ENCODE measurements around the gene CAB39.

Gene CAB39

GRCh38 chr2:230758566-230759480 is 46.2 kb downstream of the CAB39 start:
- peak; percentile 37 for DNase-seq

DNA sequence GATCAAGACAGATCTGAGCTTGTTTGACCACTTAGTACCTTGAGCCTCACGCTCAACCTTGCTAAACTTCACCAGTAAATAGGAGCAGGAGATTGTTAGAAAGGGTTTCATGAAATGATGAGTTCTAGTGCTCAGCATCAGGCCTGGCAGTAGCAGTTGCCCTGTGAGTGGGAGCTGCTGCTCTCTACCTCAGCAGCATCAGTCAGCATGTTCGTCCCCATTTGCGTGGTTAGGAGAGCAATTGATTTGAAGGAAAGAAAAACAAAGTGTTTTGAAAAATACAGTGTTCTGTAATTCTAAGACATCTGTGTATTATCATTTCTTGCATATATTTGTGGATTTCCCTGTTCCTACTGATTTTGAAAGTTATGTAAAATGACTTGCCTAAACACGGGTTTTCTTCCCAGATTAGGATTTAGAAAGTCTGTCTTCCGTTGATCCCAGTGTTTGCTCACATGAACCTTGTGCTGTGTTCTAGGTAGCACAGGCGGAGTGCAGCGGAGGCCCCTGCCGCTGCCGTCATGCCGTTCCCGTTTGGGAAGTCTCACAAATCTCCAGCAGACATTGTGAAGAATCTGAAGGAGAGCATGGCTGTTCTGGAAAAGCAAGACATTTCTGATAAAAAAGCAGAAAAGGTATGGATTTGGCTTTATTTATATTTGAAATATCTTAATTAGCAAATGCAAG is 47.0 kb downstream of the CAB39 start:
- DNase-seq: no peak

- no peak for DNase-seq
Observed at GRCh38 chr2:230761704-230762103, 49.1 kb downstream of the CAB39 start.

DNA sequence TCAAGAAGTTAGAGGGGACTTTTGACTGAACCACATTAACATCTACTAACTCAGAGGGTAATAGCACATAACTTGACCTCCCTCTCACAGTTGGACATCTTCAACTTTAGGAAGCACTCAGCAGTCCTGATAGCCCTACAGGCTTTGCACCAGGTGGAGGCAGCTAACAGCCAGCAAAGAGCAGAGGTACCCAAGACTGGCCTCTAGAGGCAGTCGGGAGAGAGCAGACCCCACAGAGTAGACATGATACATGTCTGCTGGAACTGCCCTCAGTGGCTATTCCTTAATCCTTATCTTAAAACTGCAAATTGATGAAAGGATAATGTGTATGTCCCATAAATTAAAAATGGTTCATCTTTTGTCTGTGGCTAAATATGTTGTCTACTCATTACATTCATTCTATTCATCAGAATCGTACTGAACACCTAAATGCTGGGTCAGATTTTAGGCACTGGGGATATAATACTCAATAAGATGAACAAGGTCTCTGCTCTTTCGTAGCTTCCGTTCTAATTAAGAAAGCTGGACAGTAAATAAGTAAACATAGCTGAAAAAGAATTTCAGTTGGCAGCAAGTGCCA is 49.8 kb downstream of the CAB39 start:
- peak; percentile 43 for DNase-seq

DNA sequence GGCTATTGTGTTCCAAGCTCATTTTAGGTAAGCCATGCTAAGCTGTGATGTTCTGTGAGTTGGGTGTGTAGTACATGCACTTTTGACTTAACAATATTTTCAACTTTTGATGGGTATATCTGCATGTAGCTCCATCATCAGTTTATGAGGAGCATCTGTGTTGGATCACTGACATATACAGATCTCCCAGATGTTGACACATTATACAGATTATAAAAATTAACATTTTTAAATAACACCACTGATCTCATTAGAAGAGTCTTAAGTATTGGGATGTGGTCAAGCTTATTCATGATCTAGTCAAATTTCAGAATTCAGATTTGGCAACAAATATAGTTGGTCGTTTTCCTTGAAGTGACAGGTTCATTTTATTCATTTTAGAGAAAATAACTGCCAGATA is 51.7 kb downstream of the CAB39 start:
- no peak for DNase-seq

DNA sequence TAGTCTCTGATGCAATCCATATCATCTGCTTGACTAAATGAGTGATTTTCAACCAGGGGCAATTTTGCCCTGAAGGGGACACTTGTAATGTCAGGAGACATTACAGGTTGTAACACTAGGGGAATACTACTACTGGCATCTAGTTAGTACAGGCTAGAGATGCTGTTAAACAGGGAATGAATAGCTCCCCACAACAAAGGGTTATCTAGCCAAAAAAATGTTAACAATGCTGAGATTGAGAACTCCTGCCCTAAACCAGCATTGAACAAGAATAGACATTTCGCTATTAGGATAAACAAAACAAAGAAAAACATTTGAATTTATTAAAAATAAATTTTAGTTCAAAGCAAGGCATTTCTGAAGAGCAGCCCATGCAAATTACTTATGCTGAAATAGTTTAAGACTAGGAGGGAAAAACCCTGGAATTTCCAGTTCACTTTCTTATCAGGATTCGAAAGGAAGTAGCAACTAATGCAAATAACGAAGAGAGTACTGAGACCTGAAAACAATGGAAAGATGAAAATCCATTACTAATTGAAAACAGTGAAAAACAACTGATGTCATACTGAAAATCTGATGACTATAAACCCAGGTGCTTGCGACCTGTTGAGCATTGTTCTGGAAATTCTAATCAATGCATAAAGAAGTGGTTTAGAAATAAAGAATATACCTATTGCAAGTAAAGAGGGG is 53.1 kb downstream of the CAB39 start:
- DNase-seq: no peak

GRCh38 chr2:230767862-230768388 is 55.3 kb downstream of the CAB39 start:
- DNase-seq: no peak

GRCh38 chr2:230770804-230771203 is 58.2 kb downstream of the CAB39 start:
- DNase-seq: no peak

DNA sequence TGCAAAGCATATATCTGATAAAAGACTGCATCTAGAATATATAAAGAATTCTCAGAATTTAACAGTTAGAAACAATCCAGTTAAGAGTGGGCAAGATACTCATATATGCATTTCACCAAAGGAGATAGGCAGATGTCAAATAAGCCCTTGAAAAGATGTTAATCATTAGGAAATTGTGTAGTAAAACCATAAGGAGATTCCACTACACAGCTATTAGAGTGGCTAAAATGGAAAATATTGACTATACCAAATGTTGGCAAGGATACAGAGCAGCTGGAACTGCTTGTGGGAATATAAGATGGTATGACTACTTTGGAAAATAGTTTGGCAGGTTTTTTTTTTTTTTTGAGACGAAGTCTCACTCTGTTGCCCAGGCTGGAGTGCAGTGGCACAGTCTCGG is 59.5 kb downstream of the CAB39 start:
- no peak for DNase-seq

DNA sequence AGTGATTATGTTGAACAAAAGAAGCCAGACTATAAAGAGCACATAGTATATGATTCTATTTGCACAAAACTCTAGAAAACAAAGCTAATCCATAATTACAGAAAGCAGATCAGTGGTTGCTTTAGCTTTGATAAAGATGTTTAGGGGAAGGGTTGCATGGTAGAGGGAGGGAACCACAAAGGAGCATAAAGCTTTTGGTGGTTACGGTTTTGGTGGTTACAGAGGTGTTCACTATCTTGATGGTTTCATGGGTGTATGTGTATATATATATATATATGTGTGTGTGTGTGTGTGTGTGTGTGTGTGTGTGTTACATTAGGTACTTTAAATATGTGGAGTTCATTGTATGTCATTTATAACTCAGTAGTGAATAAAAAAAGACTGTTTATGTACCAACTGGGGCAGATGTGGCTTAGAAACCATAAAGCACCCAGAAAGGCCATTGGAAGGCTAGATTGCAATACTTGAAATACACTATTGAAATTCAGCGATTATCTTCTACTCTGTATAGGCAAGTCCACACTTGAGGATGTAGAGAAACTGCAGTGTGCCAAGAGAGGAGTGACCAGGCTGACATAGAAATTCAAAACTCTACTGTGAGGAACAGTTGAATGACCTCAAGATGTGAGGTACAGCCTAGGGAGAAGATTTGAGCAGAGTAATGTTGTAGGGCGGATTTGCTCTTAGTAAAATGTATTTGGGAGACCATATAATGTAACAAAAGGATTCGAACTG is 60.6 kb downstream of the CAB39 start:
- peak; percentile 51 for DNase-seq

- no peak for DNase-seq
Observed at GRCh38 chr2:230774348-230774951, 61.8 kb downstream of the CAB39 start.

- DNase-seq: no peak
Observed at GRCh38 chr2:230775737-230776136, 63.1 kb downstream of the CAB39 start.

DNA sequence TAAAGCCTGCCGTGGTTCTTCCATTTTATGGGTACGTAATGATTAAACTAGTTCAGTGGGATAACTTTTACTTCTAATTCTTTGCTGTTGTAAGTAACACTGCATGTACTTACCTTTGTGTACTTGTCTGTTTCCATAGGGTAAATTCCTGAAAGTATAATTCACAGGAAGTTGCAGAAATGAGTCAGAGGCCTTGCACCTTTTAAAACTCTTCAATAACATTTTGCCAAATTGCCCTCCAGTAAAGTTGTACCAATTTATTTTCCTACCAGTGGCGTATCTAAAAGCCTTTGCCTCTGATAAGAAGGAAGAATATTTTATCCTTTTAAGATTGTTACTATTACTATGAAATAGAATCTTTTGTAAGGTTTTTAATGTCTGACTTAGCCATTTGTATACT is 65.1 kb downstream of the CAB39 start:
- DNase-seq: no peak

DNA sequence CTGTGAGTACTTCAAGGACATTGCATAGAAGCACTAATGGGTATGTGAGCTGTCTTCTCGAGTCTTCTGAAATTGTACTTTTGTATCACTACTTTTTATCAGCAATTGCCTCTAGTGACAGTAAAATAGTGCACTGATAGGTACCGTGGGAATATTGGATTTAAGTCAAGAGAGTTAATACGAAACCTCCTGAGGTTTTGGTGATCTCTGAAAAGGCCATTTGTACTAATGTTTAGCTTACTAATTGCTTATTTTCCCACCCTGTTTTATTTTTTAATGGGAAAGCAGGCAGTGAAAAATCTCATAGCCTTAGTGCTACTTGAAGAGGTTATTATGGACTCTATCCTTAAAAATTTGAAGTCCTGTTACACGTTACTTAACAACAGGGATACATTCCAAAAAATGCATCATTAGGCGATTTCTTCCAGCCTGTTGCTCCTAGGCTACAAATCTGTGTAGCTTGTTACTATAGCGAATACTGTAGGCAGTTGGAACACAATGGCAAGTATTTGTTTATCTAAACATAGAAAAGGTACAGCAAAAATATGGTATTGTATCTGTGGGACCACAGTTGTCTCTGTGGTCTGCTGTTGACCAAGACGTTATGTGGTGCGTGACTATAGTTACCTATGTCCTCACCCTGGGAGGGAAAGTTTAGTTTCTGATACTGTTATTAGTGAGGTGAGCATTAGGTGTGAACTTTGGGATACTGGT is 65.9 kb downstream of the CAB39 start:
- DNase-seq: no peak

DNA sequence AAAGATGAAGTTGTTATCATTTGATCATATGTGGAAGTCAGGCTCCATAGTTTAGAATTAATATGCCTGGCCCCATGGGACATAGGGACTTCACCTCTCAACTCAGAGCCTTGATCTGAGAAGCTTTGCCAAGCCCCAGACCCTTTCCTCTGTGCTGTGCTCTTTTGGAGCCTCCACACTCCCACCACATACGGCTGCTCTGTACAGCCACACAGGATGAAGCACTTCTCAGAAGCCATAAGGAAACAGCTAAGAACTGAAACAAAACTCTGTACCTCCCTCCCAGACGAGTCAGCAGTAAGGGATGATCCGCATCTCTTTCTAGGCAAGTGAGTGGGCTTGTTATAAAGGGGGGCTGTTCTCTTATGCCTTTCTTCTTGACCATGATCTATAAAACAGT is 66.5 kb downstream of the CAB39 start:
- peak; percentile 47 for DNase-seq

DNA sequence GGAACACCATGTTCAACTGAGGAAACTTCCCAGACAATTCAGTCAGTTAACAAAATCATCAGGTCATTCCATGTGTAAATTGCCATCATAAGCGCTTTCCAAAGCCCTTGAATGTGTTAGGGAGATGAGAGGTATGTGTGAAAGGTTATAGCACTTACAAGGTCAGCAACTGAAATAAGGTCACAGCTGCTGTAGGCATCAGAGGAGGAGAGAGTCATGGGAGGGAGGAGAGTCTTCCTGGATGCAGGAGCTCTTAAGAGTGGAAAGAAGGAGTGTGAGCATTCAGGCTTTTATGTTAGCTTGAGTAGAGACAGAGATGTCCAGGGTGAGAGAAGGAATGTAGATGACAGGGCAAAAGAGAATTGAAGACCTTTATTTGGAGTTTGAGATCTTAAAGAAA is 67.0 kb downstream of the CAB39 start:
- DNase-seq: no peak

DNA sequence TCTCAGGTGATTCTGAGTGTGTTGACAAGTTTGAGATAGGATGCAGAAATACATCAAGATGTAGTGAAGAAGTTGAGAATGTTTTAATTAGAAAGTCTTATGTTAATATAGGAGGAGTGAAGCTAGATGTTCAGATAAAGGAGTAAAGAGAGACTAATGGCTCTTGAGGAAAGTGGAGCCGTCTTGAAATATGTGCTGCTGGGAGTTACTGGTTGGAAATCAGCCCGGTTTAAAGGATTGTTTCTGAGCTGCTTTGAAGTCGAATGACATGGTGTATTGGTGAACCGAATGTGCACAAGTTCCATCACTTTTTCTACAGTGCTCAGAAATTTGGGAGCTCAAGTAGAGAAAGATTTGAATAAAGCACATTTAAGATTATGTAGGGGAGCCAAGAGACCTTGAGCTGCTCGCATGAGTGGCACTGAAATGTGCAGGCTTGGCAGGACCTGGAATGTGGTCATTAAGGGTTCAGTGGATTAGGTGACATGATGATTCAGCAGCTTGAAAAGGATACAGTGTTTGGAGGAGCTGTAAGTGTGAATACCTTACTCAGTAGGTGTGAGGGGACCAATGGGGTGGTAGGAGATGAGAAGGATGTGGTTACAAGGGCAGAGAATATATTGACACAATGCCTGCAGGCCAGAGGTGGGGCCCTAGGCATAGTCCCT is 68.6 kb downstream of the CAB39 start:
- DNase-seq: peak; percentile 86

DNA sequence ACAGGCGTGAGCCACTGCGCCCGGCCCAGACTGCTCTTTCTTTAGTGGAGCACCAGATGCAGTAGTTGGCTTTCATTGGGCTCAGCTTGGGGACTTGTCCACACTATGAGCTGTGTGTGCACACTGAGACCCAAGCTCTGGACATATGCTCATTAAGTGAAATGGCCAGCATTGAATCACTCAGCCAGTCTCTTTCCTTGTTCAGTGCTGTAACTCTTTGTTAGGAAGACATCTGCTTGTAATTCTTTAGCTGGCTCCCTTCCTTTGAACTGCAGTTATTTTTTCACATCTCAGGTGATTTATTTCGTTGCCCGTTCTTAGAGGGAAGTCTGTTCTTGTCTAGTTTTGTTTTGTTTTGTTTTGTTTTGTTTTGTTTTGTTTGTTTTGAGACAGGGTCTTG is 70.5 kb downstream of the CAB39 start:
- DNase-seq: no peak

DNA sequence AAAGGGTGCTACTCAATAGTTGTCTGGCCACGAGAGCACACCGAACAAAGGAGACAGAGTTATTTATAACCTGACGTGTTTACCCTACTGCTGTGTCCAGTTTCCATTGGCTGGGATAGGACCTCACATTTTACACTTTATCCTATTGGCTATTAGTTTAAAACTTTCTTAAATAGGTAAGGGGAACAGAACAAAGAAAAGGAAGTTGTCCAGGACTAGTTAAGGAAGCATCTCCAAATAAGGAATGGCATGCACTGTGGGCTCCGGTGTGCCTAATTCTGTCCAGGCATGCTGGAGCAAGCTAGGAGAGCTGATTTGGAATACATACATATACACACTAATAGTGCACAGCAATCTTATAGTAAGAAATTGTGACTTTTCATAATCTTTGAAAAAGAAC is 72.2 kb downstream of the CAB39 start:
- no peak for DNase-seq

DNA sequence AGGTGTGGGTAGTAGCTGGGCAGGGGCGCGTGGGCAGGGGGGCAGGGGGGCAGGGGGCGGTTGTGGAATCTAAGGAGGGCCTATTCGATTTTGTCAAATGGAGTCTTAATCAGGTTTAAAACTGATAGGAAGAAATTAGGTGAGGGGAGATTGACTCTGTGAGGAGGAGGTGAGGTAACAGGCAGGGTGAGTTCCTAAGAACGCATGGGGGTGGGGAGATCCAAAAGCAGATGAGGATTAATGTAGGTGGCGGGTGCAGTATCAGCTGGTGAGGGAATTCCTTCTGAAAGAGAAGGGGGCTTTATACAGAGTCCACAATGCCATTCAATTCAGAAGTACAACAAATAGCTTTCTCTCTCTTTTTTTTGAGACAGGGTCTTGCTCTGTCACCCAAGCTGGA is 72.7 kb downstream of the CAB39 start:
- DNase-seq: no peak

DNA sequence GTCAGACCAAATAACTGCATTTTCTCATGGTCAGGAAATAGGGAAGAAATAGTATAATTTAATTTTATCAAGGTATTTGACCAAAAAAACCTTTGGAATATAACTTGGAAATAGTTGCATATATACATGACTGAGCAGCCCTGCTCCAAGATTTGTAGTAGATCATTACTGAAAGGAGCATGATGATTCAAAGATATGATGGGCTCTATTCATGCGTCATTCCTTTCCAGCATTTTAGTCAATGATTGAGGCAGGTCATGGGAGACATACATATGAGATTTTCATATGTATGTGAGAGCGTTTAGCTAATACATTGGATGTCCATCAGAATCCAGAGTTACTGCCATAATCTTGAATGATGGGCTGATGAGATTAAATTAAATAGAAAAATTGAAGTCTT is 74.5 kb downstream of the CAB39 start:
- DNase-seq: no peak

Measured in activated CD4-positive, alpha-beta T cell treated with anti-CD3 and anti-CD28 coated beads, Interleukin-10, Interleukin-2, amounts not matched to agents 100 ng/mL and 50 ng/mL, durations not matched to agents 16 hours and 8 hours (primary cell).